Measurements from ENCODE around the gene PANK2. TPM values are rescaled to one million over a fixed set of nuclear protein-coding genes. Genes with fewer than 3 reads are reported as not detected.

PANK2 gene
- total RNA-seq, 1 donor from 2014 or later: 48.7 TPM

GRCh38 chr20:3973705-3974104 is 84.5 kb downstream of the PANK2 start:
- no peak for DNase-seq (ENCODE audit: extremely low read depth, low read depth, low spot score)

- no peak for DNase-seq (ENCODE audit: extremely low read depth, low read depth, low spot score)
These were observed 87.3 kb downstream of the PANK2 start for GRCh38 chr20:3976511-3976910.

Other genes starting within 250 kb of the PANK2 start
- gene GFRA4, start 226.0 kb upstream of the PANK2 start, total RNA-seq: not detected in 2 replicates
- gene ADAM33, start 207.4 kb upstream of the PANK2 start, total RNA-seq: not detected in 2 replicates
- gene SIGLEC1, start 176.8 kb upstream of the PANK2 start, total RNA-seq: not detected in 2 replicates
- 25.5 and 26.3 TPM in 2 replicates for gene HSPA12B, start 156.7 kb upstream of the PANK2 start, total RNA-seq
- 27.7 and 43.8 TPM in 2 replicates for gene ADISSP, start 121.6 kb upstream of the PANK2 start, total RNA-seq
- not detected in 2 replicates for gene SPEF1, start 107.9 kb upstream of the PANK2 start, total RNA-seq
- gene CENPB, start 102.6 kb upstream of the PANK2 start, total RNA-seq: 63.2 and 78.7 TPM in 2 replicates
- 36.4 and 51.9 TPM in 2 replicates for gene CDC25B, start 93.1 kb upstream of the PANK2 start, total RNA-seq
- 16.5 and 17.6 TPM in 2 replicates for gene AP5S1, start 68.8 kb upstream of the PANK2 start, total RNA-seq
- 38.3 and 51.7 TPM in 2 replicates for gene MAVS, start 42.6 kb upstream of the PANK2 start, total RNA-seq
- gene RNF24, start 126.2 kb downstream of the PANK2 start, total RNA-seq: 16.3 and 17.3 TPM in 2 replicates